Stomach (tissue), 9 donors: Measurements from ENCODE around the gene M1AP. TPM values are rescaled to one million over a fixed set of nuclear protein-coding genes. Genes with fewer than 3 reads are reported as not detected.
A peak's percentile ranks its signal among the peaks of the same experiment; 100 is the strongest.

Experiments used
- DNase-seq, 2 donors: peaks; one replicate each; pipeline versions ENCODE4 v3.0.0 to v3.0.0-alpha.2; 2013 to 2019
- H3K27ac ChIP-seq, 5 donors: fragments of 200-600 bp in 4 of 5; sonication (generic) in 4 of 5; one replicate each; pipeline ENCODE4 v1.5.1; 2013 to 2019; ENCODE audit warnings: mild to moderate bottlenecking in 1 of 5, moderate library complexity in 1 of 5
- H3K27me3 ChIP-seq, 3 donors: fragments of 200-600 bp; sonication (generic); one replicate each; pipeline ENCODE4 v1.5.1; 2017 to 2019; ENCODE audit warnings: mixed run types in 1 of 3
- H3K36me3 ChIP-seq, 4 donors: fragments of 200-600 bp; sonication (generic); 1 replicate in 3 of 4; 2 replicates in 1 of 4; pipeline ENCODE4 v1.5.1; 2016 to 2019
- H3K4me1 ChIP-seq, 4 donors: fragments of 200-600 bp; sonication (generic); one replicate each; pipeline ENCODE4 v1.5.1; 2016 to 2019
- H3K4me3 ChIP-seq, 4 donors: fragments of 200-600 bp; sonication (generic) in 3 of 4; one replicate each; pipeline ENCODE4 v1.5.1; 2016 to 2019; ENCODE audit warnings: mild to moderate bottlenecking in 1 of 4
- H3K9me3 ChIP-seq, 4 donors: fragments of 200-600 bp; sonication (generic); one replicate each; pipeline ENCODE4 v1.5.1; 2016 to 2019
- EP300 ChIP-seq: sonication (generic); formaldehyde crosslinking; IDR thresholded peaks from one replicate; pipeline ENCODE4 v1.6.1; 2017; ENCODE audit warnings: antibody characterized with exemption
- POLR2A ChIP-seq, 4 donors: fragments of 450-650 bp; IDR thresholded peaks; one replicate each; pipeline ENCODE4 v1.6.1; 2016; ENCODE audit warnings: antibody characterized with exemption in 4 of 4, control low read depth in 2 of 4, mild to moderate bottlenecking in 1 of 4, moderate library complexity in 1 of 4
- POLR2AphosphoS5 ChIP-seq, 3 donors: sonication (generic); formaldehyde crosslinking; IDR thresholded peaks; one replicate each; pipeline ENCODE4 v1.6.1; 2016; ENCODE audit warnings: antibody characterized with exemption in 3 of 3
- WGBS, 5 donors: extraction: QIAGEN DNeasy Blood & Tissue Kit in 3 of 5; methylation state at CpG; one replicate each; pipeline versions ENCODE4 v1.1.5 to v1.1.7; 2013 to 2018; 5-methylcytosine and 5-hydroxymethylcytosine counted together
- intact Hi-C: fragments of 100-400 bp; cut with DNase I; formaldehyde crosslinking; loops from one replicate; pipeline ENCODE4 v1.15.1; 2023; ENCODE audit warnings: low total_unique reads
- polyA plus RNA-seq, 3 donors: library from polyadenylated mRNA; stranded (reverse); fragments of 200-250 nt; gene quantifications; one replicate each; pipeline ENCODE4 v1.2.3, GENCODE V29; 2013
- total RNA-seq, 5 donors: library from RNA; depleted of rRNA; stranded (reverse); fragments of >200 nt; gene quantifications; one replicate each; pipeline versions ENCODE4 v1.1.0 to v1.2.3, GENCODE V29; 2014 to 2016
- TF ChIP-seq, protein P1 (sequence below), 7 experiments: fragments of 450-650 bp in 4 of 7; fragments of 200-600 bp in 3 of 7; sonication (generic) in 3 of 7; IDR thresholded peaks; one replicate each; pipeline ENCODE4 v1.5.1; 2016 to 2019; ENCODE audit warnings: antibody characterized with exemption in 7 of 7, control low read depth in 2 of 7, mild to moderate bottlenecking in 1 of 7
- donor health status: healthy with polysubstance abuse.
- donor health status: Bipolar disorder and iron deficiency.
- donor health status: healthy.

M1AP gene
- total and polyA plus RNA-seq, 8 donors: 0.18 to 27.1 (median 0.31) TPM; not detected in 3

DNA sequence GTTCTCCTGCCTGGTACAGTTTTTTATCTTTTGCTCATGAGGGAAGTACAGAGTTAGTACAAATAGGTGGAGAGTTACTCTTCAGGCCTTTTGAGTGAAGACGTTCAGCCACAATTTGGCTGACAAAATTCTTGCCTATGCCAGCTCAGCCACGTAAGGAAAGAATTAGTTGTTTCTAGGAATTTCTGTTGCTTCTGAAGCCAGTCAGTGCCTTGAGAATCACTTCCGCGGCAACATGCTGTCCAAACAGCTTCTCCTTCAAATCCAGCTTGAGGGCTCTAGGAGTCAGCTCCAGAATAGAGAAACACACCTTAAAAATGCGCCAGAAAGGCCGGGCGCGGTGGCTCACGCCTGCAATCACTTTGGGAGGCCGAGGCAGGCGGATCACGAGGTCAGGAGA, 27.5 kb downstream of the M1AP start:
- WGBS, 5 donors: 86 to 90% (median 88%) methylated on average over 12 of the region's 12 CpGs
- H3K4me3 ChIP-seq: no peak overlapping the region
- TF ChIP-seq POLR2AphosphoS5 (IDR thresholded peaks at IDR 0.05) (no peak), EP300 (no peak), POLR2A (IDR thresholded peaks at IDR 0.05) (no peak)
- TF ChIP-seq, protein P1, sequence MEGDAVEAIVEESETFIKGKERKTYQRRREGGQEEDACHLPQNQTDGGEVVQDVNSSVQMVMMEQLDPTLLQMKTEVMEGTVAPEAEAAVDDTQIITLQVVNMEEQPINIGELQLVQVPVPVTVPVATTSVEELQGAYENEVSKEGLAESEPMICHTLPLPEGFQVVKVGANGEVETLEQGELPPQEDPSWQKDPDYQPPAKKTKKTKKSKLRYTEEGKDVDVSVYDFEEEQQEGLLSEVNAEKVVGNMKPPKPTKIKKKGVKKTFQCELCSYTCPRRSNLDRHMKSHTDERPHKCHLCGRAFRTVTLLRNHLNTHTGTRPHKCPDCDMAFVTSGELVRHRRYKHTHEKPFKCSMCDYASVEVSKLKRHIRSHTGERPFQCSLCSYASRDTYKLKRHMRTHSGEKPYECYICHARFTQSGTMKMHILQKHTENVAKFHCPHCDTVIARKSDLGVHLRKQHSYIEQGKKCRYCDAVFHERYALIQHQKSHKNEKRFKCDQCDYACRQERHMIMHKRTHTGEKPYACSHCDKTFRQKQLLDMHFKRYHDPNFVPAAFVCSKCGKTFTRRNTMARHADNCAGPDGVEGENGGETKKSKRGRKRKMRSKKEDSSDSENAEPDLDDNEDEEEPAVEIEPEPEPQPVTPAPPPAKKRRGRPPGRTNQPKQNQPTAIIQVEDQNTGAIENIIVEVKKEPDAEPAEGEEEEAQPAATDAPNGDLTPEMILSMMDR (IDR thresholded peaks at IDR 0.05): no peak
- intact Hi-C loops: no loop called here
- H3K27me3 ChIP-seq: peaks cover 0 to 6% (median 0%) of the 10 kb centered on the region in 3 donors
- no peaks in the 10 kb centered on the region for H3K9me3 ChIP-seq
- no peaks in the 10 kb centered on the region for H3K4me1 ChIP-seq
- DNase-seq: no peak
- H3K36me3 ChIP-seq: no peaks in the 10 kb centered on the region
- H3K27ac ChIP-seq: no peak overlapping the region

DNA sequence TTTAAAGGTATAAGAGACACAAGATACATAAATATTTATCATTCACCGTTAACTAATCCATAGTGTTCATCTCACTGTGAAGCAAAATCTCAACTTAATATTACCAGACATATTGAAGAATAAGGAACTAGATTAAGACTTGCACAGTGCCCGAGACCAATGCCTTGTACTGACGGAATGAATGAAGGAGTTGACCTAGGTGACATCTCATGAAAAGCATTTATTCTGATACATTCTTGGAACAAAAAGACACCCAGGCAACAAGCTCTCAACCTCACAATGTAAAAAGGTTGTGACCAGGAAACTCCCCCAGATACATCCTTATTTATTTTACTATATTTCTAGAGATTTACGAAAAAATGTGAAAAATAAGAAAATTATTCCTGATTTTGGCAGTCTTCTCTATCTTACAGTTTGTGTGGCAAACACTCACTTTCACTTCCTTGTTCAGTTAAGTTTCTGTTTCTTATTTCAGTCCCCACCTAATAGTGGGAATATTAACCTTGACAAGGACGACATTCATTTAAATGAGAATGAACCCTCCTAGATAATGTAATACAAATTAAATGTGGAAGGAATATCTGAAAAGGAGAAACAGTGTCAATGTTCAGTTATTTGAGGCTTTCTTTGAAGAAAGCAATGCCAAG, 28.4 kb downstream of the M1AP start:
- no peaks in the 10 kb centered on the region for H3K4me1 ChIP-seq
- DNase-seq: peak in 1 of 2 donors; percentile 15
- H3K27ac ChIP-seq: no peak overlapping the region
- no peaks in the 10 kb centered on the region for H3K9me3 ChIP-seq
- H3K27me3 ChIP-seq: peaks cover 0 to 7% (median 0%) of the 10 kb centered on the region in 3 donors
- TF ChIP-seq POLR2AphosphoS5 (IDR thresholded peaks at IDR 0.05) (no peak), EP300 (no peak), POLR2A (IDR thresholded peaks at IDR 0.05) (no peak)
- TF ChIP-seq, protein P1 (IDR thresholded peaks at IDR 0.05): no peak
- intact Hi-C loops: no loop called here
- WGBS, 5 donors: 66 to 85% (median 70%) methylated on average over 5 of the region's 5 CpGs
- H3K4me3 ChIP-seq: no peak overlapping the region
- H3K36me3 ChIP-seq: no peaks in the 10 kb centered on the region

DNA sequence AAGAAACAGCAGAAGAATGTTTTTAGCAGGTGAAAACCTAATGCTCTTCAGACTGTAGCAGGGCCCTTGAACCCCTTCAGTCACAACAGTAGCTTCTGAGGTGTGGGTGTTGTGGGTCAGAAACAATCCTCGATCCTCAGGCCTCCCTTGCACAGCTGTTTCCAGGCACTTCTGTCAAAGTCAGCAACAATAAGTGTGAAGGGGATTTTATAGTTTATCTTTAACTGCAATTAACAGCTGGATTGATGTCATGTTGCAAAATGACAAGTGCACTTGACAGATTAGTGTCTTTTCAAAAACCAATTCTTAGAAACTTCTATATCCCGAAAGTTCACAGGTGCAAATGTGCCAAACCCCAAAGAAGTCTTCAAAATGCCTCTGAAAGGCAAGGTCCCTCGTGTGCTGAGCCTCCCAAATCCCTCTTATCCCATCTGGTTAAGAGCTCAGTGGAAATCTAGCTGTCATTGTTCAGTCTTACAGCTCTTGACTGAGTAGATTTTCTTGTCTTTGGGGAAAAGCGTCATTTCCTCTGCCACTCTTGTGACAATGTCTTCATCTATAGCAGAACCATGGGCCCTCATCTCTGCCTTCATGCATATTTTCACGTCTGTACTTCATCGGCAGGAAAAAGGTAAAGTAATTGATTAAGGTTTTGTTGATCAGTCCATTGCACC, 29.6 kb downstream of the M1AP start:
- no peak for DNase-seq
- Histone ChIP-seq H3K4me3 (no peak overlapping the region), H3K4me1 (no peaks in the 10 kb centered on the region), H3K27ac (no peak overlapping the region), H3K9me3 (no peaks in the 10 kb centered on the region), H3K27me3 (peaks cover 0 to 20% (median 0%) of the 10 kb centered on the region in 3 donors), H3K36me3 (no peaks in the 10 kb centered on the region)
- TF ChIP-seq POLR2A (IDR thresholded peaks at IDR 0.05) (no peak), POLR2AphosphoS5 (IDR thresholded peaks at IDR 0.05) (no peak), EP300 (no peak)
- TF ChIP-seq, protein P1 (IDR thresholded peaks at IDR 0.05): no peak
- intact Hi-C loops: no loop called here
- WGBS, 5 donors: 67 to 86% (median 82%) methylated on average over 6 of the region's 6 CpGs

DNA sequence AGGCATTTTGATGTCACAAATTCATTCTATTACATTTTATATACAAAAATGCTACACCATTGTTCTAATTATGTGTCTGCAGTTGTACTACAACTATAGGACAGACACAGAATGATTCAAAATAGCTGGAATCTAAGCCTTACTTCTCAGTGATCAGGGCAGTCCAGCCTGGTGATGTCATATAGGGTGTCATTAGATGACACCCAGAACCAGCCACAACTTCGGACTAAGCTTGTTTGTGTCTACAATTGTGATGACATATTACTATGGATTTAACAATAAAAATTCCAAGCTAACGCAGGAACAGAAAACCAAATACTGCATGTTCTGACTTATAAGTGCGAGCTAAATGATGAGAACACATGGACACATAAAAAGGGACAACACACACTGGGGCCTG, 31.0 kb downstream of the M1AP start:
- WGBS, 5 donors: 86 to 97% (median 93%) methylated on average over 3 of the region's 3 CpGs
- intact Hi-C loops: no loop called here
- H3K4me1 ChIP-seq: no peaks in the 10 kb centered on the region
- no peak overlapping the region for H3K27ac ChIP-seq
- no peak for TF ChIP-seq EP300
- TF ChIP-seq POLR2AphosphoS5 (IDR thresholded peaks at IDR 0.05): no peak
- TF ChIP-seq POLR2A (IDR thresholded peaks at IDR 0.05): no peak
- TF ChIP-seq, protein P1 (IDR thresholded peaks at IDR 0.05): no peak
- H3K27me3 ChIP-seq: peaks cover 0 to 31% (median 0%) of the 10 kb centered on the region in 3 donors
- H3K36me3 ChIP-seq: no peaks in the 10 kb centered on the region
- H3K4me3 ChIP-seq: no peak overlapping the region
- H3K9me3 ChIP-seq: no peaks in the 10 kb centered on the region
- no peak for DNase-seq
